GM21723 (cell line): Measurements from ENCODE around the gene PIGP.
"Not testable (repeated sequence)": the region's sequence is repeated elsewhere in the genome, so short reads cannot be mapped to it uniquely, and the experiment has no call there.

ENCODE experiments used
- ATAC-seq: cut with Tn5 transposase; IDR thresholded peaks from one replicate; pipeline ENCODE4 v1.9.1; 2021; ENCODE audit warnings: mild to moderate bottlenecking, moderate library complexity; ENCODE audit not compliant: unreplicated experiment

PIGP gene

GRCh38 chr21:37072988-37073416 is at the start of gene PIGP, which contains the start of gene TTC3:
Gene PIGP (minus strand): TSS chr21:37073071. CDS start chr21:37072515, 556 bp downstream.
Gene TTC3 (plus strand): TSS chr21:37073254. CDS start chr21:37087258, 14,004 bp downstream.
- peak; percentile 73 for ATAC-seq

- no peak for ATAC-seq
Measured at GRCh38 chr21:37119421-37120218, 46.7 kb upstream of the PIGP start.

GRCh38 chr21:37118187-37118826 is 45.4 kb upstream of the PIGP start:
- ATAC-seq: no peak

GRCh38 chr21:37117204-37117603 is 44.3 kb upstream of the PIGP start:
- ATAC-seq: no peak

- not testable (repeated sequence) for ATAC-seq
Measured at GRCh38 chr21:37116459-37116858, 43.6 kb upstream of the PIGP start.

- not testable (repeated sequence) for ATAC-seq
Measured at GRCh38 chr21:37114301-37114700, 41.4 kb upstream of the PIGP start.

GRCh38 chr21:37111029-37111428 is 38.2 kb upstream of the PIGP start:
- not testable (repeated sequence) for ATAC-seq

- no peak for ATAC-seq
Measured at GRCh38 chr21:37106998-37107397, 34.1 kb upstream of the PIGP start.

- not testable (repeated sequence) for ATAC-seq
Measured at GRCh38 chr21:37102746-37103145, 29.9 kb upstream of the PIGP start.

- ATAC-seq: no peak
Measured at GRCh38 chr21:37101384-37101783, 28.5 kb upstream of the PIGP start.

- no peak for ATAC-seq
Measured at GRCh38 chr21:37100316-37100715, 27.4 kb upstream of the PIGP start.

GRCh38 chr21:37098751-37099150 is 25.9 kb upstream of the PIGP start:
- no peak for ATAC-seq

GRCh38 chr21:37095821-37096220 is 22.9 kb upstream of the PIGP start:
- ATAC-seq: no peak

GRCh38 chr21:37093977-37094376 is 21.1 kb upstream of the PIGP start:
- no peak for ATAC-seq

GRCh38 chr21:37088186-37088735 is 15.4 kb upstream of the PIGP start:
- no peak for ATAC-seq

- ATAC-seq: no peak
Measured at GRCh38 chr21:37087188-37087587, 14.3 kb upstream of the PIGP start.

GRCh38 chr21:37085726-37086125 is 12.9 kb upstream of the PIGP start:
- no peak for ATAC-seq

- no peak for ATAC-seq
Measured at GRCh38 chr21:37082856-37083528, 10.1 kb upstream of the PIGP start.

- ATAC-seq: no peak
Measured at GRCh38 chr21:37082375-37082774, 9.5 kb upstream of the PIGP start.

GRCh38 chr21:37079211-37079824 is 6.4 kb upstream of the PIGP start:
- ATAC-seq: no peak

GRCh38 chr21:37077403-37077802 is 4.5 kb upstream of the PIGP start:
- no peak for ATAC-seq
